NCI-H82 treated with DMSO at 0.1 percent for 48 hours (cell line): ENCODE data around the gene WNT3.

ENCODE experiments used
- DNase-seq: peaks from one replicate; lab custom pipeline; 2025; ENCODE audit not compliant: unreplicated experiment; lab: John Stamatoyannopoulos, UW

Gene WNT3

DNA sequence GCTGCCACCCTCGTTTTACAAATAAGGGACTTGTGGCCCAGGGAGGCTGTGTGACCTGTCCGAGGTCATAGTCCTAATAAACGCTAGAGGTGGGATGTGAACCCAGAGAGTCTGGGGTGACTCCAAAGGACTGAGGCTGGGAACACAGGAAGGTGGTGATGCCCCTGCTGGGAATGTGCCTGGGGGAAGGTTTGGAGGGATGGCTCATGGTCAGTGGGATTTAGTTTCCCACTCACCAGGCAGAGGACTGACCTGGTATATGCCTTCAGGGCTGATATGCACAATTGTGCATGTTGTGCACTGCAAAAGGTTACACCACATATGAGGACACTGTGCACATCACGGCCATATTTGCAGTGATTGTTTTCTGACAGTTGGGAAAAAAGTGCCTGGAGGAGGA lies 19.0 kb upstream of the WNT3 start:
- DNase-seq, result no peak

DNA sequence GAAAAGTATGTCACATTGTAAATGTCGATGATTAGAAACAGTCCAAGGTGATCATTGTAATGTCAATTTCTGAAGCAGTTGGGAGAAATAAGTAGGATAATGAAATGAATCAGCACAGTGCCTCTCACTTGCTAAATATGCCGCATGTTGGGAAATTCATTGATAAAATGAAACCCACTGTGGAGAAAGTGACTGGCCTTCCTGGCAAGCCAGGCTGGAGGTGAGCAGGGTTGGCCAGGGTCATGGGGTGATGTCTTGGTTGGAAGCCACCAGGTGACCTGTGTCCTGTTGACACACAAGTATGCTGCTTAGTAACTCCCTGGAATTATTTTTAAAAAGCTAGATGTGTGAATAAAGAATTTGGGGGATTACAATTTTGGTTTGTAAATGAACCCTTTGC lies 18.0 kb upstream of the WNT3 start:
- DNase-seq, result no peak

DNA sequence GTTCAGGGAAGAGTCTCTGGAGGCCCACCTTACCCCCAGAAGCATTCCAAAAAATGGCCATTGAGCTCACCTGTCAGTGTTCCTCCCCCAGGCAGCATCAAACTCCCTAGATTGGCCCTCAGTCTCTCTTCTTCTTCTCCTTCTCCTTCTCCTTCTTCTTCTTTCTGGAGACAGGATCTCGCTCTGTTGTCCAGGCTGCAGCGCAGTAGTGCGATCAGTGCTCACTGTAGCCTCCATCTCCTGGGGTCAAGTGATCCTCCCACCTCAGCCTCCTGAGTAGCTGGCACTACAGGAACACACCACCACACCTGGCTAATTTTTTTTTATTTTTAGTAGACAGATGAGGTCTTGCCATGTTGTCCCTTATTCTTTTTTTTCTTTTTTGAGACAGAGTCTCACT lies 16.4 kb upstream of the WNT3 start:
- DNase-seq, result no peak

DNA sequence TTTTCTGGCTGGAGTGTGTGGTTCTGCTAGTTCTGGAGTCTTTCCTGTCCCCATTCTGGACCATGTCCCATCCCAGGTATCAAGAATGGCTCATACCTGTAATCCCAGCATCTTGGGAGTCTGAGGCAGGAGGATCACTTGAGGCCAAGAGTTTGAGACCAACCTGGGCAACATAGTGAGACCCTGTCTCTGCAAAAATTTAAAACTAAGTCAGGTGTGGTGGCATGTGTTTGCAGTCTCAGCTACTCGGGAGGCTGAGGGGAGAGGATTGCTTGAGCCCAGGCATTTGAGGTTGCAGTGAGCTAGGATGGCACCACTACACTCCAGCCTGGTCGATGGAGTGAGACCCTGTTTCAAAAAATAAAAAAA lies 15.3 kb upstream of the WNT3 start:
- no peak for DNase-seq

DNA sequence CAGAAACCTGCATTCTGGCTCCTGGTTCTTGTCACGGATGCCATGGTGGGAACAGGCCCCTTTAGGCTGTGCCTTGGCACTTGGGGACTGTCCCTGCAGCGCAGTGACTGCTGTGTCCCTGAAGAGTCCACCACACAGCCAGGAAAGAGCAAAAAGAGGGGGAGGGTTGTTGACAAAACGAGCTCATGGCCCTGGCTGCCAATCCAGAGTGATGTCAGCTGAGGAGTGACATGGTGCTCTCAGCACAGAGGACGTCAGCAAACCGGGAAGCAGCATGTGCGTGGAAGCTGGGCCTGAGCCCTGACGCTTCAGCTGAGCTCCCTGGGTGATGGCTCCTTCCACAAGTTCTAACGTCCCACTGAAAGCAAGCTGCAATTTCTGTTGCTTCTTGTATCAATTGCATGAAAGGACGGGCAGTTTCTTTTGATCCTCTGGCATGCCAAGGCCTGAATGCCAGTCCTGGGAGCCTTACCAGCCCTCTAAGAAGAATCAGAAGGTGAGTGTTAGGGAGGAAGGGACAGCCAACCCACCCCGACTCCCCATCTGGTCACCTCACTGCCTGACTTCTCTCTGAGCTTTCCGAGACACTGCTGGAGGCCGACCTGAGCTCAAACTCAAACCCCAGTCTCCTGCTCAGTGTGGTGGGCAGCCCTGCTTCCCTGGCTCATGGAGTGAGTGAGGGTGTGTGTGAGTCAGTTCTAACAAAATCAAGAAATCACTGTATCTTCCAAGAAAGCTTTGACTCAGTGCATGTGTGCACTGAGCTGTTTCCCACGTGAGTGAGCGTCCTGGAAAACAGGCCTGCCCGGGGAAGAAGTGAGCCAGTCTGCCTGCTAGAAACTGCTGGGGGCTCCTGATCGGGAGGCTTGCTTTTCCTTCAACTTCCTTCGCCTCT lies 14.7 kb upstream of the WNT3 start:
- no peak for DNase-seq

DNA sequence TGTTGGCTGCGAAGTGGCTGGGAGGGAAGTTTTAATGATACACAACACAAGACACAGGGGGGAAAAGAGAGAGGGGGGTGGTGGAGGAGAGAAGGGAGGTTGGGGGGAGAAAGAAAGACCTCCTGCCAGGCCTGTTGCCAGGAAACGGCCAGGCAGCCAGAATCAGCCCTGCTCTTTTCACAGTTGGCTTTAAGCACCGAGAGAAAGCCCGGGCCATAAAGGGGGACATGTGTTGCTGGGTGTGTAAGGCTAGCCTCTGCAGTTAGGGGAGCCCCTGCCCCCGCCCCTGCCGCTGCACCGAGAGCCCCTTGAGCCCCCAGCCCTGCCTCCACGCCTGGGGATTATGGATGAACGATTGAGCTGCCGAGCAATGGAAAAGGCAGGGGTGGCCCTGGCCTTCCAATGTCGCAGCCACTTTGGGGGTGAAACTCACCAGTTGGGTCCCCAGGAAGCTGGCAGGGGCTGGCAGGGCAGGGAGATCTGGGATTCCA lies 13.9 kb upstream of the WNT3 start:
- DNase-seq, result no peak

DNA sequence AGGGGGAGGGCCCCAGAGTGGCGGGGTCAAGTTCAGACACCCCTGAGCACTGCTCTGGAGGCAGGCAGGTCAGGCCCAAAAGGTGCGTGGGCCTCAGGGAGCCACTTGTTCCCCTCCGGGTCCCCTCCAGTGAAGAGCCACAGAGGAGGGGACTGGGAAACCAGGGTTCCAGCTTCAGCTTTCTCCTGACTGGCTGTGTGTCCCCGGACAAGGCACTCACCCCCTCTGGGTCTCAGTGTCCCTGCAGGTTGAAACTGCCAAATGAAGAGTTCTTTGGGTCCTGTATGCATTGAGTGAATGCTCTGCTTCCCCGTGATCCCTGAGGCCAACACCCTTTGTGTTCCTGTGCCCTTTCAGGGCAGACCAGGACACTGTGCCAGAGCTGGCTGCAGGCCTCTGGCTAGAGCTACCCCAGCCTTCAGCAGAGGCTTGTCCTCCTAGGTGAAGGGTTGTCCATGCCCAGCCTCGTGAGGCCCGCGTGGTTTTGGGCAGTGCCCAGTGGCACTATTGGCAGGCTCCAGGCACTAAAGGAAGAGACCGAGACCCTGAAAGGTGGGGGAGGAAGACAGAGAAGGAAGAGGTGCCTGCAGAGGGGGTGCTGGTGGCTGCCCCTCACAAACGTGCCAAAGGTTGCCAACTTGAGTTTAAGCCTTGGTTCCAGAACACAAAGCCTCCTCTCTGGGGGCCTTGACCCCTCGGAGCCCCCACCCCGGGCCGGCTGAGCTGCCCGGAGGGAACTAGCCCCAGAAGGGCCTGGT lies 13.3 kb upstream of the WNT3 start:
- no peak for DNase-seq

DNA sequence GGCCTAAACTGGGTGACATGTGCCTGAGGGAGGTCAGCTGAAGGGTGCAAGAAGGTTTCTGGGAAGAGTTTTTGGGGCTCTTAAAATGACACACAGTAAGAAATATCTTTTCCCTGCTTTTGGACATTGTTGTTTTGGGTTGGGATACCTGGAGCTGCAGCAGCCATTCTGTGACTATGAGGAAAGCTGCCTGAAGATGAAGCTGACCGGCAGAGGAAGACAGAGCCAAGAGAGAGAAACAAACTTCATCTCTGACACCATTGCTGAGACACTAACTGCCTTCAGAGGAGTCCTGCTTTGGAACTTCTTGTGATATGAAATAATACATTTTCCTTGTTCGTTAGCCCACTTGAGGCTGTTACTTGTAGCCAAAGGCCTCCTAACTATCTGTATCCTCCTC lies 8.8 kb upstream of the WNT3 start:
- DNase-seq, result no peak

DNA sequence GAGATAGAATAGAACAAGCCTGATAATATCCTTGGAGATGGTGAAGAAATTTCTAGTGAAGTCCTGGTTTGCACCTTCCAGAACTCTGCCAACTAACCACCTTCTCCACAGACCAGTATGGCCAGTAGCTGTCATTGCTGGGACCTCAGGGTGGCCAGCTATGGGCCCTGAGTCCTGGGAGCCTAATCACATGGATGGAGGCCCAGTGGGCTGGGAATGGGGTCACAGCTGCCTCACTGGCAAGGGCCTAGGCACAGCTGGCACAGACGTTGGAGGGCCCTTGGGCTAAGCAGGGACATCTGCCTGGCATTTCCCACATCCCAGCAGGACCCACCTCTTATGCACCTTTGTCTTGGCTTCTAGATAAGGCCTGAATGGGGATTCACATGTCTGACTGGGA lies 7.6 kb upstream of the WNT3 start:
- DNase-seq, result no peak

DNA sequence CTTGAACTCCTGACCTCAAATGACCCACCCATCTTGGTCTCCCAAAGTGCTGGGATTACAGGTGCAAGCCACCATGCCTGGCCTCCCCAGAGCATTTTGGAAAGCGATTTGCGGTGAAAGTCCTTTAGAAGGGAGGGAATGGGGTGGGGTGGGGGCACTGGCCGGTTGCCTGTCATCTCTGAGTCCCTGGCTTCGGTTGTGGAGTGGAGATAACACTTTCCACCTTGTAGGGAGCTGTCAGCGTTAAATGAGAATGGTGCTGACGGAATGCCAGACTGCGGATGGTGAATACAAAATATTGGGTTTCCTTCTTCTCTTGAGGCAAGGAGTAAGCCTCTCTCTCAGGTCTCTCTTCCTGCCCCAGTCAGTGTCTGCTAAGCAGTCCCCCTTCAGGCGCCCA lies 5.2 kb upstream of the WNT3 start:
- DNase-seq, result no peak

DNA sequence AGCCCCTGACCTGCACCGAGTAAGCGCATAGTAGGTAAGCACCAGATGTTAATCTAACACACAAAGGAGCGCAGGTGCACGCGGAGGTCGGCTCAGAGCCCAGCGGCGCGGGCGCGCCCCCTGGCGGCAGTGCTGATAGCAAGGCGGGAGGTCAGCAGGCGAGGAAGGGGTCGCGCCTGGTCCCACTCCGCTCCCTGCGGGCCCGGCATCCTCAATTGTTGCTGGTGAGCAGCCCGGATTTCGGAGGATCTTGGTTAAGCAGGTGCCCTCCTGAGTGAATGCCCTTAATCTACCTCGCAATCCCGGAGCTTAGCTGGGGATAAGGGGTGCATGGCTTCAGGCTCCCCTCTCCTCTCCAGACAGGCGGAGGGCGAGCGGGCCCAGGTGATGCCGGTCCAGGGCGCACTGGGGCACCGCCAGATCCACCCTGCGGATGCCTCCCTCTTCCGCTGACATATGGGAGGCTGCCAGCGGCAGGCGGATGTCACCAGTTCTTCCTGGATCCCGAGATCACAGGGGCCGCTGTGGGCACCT lies 4.0 kb upstream of the WNT3 start:
- peak; percentile 7 for DNase-seq

DNA sequence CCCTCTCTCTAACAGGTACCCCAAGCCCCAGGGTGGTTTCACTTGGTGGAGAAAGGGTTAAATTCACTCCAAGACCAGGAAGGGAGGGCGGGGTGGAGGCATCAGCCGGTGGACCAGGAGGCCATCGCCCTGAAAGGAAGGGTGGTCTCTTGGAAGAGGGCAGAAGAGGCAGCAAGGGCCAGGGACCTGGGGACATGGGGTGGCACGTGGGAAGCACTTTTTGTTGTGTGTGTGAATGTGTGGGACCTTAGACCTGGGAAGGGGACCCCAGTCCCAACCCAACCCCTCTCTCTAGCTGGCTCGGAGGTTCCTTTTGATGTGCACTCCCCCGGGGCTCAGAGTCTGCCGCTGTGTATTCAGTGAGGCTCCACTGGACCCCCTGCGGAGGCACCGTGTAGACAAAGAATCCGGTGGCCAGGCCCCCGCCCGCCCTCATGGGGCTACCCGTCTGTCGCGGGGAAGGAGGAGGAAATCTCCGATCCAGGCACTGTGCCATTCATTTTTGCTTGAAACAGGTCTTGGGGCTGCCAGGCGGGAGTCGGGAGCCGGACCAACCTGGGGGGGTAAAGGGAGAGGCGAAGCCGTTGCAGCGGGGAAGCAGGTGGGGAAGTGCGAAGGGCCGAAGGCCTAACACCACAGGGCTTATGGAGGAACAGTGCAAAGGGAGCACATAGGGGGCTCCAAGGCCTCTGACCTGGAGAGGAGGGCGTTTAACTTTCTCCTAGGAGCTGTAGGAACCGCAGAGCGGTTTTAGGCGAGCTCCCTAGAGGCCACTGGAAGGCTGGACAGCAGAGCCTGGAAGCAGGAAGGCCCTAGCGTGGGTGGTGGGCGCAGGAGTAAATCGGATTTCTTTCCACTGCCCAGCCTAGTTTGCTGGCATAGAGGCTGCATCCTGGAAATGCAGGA lies 3.2 kb upstream of the WNT3 start:
- DNase-seq, result no peak

DNA sequence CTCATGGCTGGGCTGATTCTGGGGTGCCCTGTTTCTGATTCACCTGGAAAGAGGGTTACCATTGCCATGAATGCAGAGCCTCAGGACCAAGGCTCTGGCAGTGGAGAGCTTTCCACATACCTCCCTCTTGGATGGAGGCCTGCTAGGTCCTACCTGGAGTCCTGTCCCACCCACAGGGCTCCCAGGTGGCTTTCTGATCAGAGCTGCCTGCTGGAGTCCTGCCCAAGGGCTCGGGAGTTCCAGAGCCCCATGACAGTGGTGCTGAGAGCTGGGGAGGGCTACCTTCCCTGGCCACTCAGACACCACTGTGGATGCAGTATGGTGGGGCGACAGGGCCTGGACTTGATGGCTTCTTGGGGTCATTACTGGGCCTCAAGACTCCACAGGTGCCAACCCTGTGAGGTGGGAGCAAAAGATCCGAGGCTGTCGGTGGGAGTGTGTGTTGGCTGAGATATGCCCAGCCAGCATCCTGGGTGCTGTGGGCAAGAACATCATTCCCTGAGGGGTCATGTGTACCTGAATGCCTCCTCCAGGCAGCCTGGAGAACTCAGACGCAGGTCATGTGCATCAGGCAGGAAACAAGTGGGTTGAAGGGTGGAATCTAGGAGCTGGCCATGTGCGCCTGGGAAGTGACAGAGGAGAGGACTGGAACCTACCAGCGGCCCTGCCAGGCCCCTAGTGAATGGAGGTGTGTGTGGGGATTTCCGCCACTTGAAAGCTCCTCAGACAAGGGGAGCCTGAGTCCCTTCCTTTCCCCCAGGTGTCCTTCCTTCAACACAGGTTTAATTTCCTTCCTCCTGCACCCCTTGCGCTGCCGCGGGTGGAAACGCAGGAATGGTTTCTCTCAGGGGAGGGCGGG lies 2.3 kb upstream of the WNT3 start:
- no peak for DNase-seq

DNA sequence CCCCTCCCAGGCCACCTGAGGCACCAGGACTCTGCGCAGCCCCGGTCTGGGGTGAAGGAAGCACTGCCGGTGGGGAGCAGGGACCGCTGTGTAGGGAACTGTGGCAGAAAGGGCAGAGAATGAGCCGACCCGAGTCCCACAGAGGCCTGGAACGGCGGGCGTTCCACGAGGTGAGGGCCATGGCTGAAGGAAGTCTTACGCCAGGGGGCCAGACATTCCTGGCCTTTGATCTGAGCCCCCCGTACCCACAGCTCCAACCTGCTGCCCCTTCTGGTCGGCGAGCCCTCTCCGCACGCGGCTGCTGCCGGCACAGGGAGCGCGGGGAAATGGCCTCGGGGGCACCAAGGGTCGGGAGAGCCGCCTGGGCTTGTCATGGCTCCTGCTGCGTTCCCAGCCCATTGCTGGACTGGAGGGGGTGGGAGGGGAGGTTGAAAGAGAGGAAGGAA lies 1.4 kb upstream of the WNT3 start:
- no peak for DNase-seq

DNA sequence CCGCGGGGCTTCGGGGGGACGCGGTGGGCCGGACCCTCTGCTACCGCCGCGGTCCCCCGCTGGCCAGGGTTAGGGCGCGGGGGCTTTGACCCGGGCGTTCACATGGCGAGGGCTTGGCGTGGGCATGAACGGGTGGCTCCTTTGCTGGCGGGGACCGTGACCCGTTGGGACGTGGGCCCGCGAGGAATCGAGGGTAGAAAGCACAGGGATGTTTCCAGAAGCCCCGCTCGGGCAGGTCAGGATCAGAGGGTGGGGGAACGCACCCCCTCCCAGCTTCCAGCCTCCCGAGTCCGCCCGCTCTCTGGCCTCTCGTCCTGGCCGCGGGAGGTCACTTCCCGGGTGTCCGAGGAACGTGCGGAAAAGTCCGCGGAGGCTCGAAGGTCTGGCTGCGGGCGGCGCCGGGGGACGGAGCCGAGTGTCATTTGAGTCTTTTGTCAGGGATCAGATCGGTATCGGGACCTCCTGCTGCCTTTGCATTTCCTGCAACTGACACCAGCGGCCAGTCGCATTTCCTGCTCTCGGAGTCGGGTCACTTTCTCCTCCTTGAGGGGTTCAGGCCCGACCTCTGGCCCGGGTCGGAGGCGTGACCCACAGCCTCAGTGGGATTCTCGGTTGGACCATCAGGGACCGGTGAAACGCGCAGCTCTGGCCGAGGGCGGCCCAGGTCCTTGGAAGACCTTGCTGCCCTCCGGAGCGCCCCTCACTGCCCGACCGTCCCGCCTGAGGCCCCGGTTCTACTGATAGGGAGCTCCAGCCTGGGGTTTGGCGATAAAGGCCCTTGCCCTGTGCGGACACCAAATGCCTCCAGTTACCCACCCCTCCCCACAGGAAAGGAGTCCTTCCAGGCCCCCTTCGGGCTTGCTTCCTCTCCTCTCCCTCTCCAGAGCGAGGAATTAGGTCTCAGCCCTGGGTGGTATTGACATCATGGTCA lies 702 bp upstream of the WNT3 start:
- no peak for DNase-seq

DNA sequence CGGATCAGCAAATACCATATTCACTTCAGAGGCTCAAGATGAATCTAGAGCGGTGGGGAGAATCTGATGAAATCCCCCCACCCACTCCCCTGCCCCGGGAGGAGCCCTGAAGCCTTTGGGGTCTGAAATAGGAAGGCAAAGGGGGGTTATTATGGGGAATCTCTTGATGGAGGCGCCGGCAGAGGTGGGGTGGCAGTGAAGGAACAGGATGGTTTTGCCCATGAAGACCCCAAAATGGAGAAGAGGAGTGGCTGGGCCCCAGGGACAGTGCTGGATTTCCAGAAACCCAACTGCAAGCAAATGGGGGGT lies 637 bp downstream of the WNT3 start:
- no peak for DNase-seq

DNA sequence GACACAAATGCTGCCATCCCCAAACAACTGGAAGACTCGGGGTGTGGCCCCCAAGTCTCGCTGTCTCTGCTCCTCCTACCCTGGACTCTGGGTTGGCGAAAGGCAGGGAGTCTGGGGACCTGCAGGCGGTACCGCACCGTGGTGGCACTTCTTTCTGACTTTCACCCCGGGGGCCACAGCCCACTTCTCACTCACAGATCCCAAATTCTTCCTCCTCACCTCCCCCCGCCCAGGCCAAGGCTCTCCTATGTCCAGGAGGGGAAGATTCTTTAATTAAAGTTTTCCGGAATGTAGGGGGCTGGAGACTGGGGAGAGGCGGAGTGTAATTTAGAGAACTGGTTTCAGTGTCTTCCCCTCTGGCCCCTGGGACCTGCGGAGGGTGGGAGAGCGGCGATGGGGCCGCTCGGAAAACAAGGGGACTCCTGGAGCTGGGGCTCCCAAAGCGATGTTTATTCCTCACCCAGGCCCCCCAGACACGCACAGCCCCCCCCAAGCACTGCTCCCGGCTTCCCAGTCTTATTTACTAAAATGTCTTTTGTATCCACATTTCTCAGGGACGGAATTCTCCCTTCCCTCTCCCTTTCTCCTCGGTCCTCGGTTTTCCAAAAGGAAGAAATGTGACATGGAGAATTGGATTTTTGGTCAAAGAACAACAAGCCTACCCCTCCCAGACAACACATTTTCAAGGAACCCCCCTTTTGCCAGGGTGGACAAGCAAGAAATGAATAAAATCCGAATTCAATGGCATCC lies 1.2 kb downstream of the WNT3 start:
- DNase-seq, result no peak
